ENCODE results near the gene PBX1. TPM values are rescaled to one million over a fixed set of nuclear protein-coding genes. Genes with fewer than 3 reads are reported as not detected.

Gene PBX1
- total RNA-seq, 1 donor from 2014 or later = 44.2 TPM

DNA sequence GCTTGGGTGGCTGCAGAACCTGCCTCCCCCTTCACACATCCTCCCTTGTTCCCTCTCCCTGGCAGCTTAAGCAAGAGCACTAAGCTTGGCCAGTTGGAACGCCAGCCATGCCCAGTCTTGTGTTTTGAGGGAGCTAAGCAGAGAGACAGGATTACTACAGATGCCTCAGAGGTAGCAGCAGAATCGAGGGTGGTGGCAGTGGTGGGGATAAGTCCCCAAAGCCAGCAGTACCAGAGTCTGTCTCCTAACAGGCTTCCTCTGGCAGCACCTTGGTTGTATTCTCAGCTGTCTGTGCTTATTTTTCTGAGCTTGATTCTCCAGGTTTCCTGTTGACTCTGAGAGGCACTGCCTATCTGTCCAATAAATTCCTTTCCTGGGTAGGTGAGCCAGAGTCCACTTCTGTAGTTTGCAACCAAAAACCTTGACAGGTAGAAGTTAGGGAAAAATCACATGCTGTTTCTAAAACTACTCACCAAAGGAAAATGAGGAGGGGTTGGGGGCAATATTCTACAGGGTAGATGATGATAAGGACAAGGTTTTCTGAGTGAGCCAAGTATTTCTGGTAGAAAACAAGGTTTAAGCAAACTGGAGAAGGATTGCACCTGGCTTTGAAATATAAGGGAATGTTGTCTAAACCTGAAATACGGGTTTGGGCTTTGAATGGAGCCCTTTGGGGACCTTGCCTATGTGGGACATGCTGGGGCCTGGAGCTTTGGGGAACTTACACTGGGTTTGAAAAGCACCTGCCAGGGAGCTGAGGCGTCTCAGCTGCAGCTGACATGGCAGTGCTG is 100.8 kb downstream of the PBX1 start:
- no peaks in the 10 kb centered on the region for H3K27me3 Mint-ChIP-seq (ENCODE audit: unreplicated experiment)
- DNase-seq (ENCODE audit: low spot score) = no peak
- H3K4me1 Mint-ChIP-seq (ENCODE audit: unreplicated experiment) = peaks cover 22% of the 10 kb centered on the region
- H3K4me3 Mint-ChIP-seq (ENCODE audit: unreplicated experiment) = no peak overlapping the region
- TF ChIP-seq, protein P1, sequence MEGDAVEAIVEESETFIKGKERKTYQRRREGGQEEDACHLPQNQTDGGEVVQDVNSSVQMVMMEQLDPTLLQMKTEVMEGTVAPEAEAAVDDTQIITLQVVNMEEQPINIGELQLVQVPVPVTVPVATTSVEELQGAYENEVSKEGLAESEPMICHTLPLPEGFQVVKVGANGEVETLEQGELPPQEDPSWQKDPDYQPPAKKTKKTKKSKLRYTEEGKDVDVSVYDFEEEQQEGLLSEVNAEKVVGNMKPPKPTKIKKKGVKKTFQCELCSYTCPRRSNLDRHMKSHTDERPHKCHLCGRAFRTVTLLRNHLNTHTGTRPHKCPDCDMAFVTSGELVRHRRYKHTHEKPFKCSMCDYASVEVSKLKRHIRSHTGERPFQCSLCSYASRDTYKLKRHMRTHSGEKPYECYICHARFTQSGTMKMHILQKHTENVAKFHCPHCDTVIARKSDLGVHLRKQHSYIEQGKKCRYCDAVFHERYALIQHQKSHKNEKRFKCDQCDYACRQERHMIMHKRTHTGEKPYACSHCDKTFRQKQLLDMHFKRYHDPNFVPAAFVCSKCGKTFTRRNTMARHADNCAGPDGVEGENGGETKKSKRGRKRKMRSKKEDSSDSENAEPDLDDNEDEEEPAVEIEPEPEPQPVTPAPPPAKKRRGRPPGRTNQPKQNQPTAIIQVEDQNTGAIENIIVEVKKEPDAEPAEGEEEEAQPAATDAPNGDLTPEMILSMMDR (IDR thresholded peaks at IDR 0.05; ENCODE audit: unreplicated experiment) = no peak
- H3K36me3 Mint-ChIP-seq (ENCODE audit: low read depth, unreplicated experiment) = peaks cover 5% of the 10 kb centered on the region
- H3K9me3 Mint-ChIP-seq (ENCODE audit: unreplicated experiment) = no peaks in the 10 kb centered on the region
- no peak overlapping the region for H3K27ac Mint-ChIP-seq (ENCODE audit: unreplicated experiment)

DNA sequence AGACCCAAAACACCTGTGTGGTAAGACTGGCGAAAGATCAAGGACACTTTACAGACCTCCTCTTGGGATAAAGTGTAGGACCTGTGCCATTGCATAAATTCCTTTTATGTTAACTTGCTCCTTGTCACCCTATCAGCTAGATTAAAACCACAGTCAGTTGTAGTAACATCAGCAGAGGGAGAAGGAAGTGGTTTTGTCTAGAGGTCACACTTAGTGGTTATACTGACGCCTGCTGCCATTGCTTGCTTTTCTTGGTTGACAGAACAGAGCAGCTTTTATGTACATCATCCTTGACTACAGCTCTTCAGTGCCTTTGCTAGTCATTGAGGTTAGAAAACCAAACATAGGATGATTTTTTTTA is 101.4 kb downstream of the PBX1 start:
- Mint-ChIP-seq H3K9me3 (ENCODE audit: unreplicated experiment) (no peaks in the 10 kb centered on the region), H3K36me3 (ENCODE audit: low read depth, unreplicated experiment) (peaks cover 5% of the 10 kb centered on the region), H3K27me3 (ENCODE audit: unreplicated experiment) (no peaks in the 10 kb centered on the region), H3K27ac (ENCODE audit: unreplicated experiment) (no peak overlapping the region), H3K4me1 (ENCODE audit: unreplicated experiment) (peaks cover 22% of the 10 kb centered on the region), H3K4me3 (ENCODE audit: unreplicated experiment) (no peak overlapping the region)
- DNase-seq (ENCODE audit: low spot score) = no peak
- TF ChIP-seq, protein P1 (IDR thresholded peaks at IDR 0.05; ENCODE audit: unreplicated experiment) = no peak

DNA sequence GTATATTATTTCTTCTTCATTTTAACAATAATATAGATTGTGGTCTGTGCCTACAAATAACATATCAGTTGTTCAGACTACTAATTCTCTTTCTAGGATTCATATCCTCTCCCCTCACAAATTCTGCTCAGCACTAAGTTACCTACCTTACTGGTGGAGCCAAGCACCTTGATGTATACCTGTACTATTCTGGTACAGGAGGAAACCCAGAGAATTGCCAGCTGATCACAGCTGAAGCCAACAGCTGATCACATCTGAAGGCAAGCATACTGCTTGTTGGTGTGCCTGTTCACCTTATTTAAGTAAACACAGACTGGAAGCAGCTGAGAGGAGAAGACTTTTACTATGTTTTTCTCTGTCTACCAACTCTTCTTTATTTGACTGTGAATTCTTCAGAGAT is 101.8 kb downstream of the PBX1 start:
- no peaks in the 10 kb centered on the region for H3K9me3 Mint-ChIP-seq (ENCODE audit: unreplicated experiment)
- TF ChIP-seq, protein P1 (IDR thresholded peaks at IDR 0.05; ENCODE audit: unreplicated experiment) = no peak
- H3K27ac Mint-ChIP-seq (ENCODE audit: unreplicated experiment) = no peak overlapping the region
- H3K27me3 Mint-ChIP-seq (ENCODE audit: unreplicated experiment) = no peaks in the 10 kb centered on the region
- H3K4me1 Mint-ChIP-seq (ENCODE audit: unreplicated experiment) = peaks cover 22% of the 10 kb centered on the region
- no peak for DNase-seq (ENCODE audit: low spot score)
- H3K4me3 Mint-ChIP-seq (ENCODE audit: unreplicated experiment) = no peak overlapping the region
- peaks cover 5% of the 10 kb centered on the region for H3K36me3 Mint-ChIP-seq (ENCODE audit: low read depth, unreplicated experiment)

DNA sequence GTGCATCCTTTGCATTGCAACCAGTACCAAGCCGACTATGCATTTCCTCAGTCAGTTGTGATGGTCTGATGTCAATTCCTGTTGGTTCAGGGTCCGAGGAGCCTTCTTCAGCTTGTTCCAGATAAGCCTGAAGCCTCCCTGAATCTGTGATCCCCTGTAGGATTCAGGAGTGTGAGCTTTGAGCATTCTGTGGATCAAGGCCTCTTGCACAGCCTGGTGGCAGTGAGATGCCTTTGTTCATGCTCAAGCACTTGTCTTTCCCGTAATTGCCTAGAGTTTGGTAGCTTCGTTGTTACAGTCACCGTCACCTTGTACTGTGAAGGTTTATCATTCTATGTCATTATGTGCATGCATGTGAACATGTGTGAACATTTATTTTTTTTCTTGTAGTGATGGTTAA is 103.5 kb downstream of the PBX1 start:
- H3K4me3 Mint-ChIP-seq (ENCODE audit: unreplicated experiment) = no peak overlapping the region
- no peak overlapping the region for H3K27ac Mint-ChIP-seq (ENCODE audit: unreplicated experiment)
- peaks cover 22% of the 10 kb centered on the region for H3K4me1 Mint-ChIP-seq (ENCODE audit: unreplicated experiment)
- peaks cover 5% of the 10 kb centered on the region for H3K36me3 Mint-ChIP-seq (ENCODE audit: low read depth, unreplicated experiment)
- DNase-seq (ENCODE audit: low spot score) = no peak
- no peaks in the 10 kb centered on the region for H3K9me3 Mint-ChIP-seq (ENCODE audit: unreplicated experiment)
- H3K27me3 Mint-ChIP-seq (ENCODE audit: unreplicated experiment) = no peaks in the 10 kb centered on the region
- TF ChIP-seq, protein P1 (IDR thresholded peaks at IDR 0.05; ENCODE audit: unreplicated experiment) = no peak

DNA sequence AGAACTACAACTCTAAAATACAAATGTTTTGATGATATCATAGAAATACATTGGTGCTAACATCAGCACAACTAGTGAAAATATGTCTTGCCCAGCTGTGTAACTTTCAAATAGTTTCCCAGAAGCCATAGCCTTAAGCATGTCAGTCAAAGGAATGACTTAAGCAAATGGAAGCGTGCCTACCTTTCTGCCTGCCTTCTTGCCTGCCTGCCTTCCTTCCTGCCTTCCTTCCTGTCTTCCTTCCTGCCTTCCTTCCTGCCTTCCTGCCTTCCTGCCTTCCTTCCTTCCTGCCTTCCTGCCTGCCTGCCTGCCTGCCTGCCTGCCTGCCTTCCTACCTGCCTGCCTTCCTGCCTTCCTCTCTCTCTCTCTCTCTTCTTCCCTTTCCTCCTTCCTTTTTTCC is 104.0 kb downstream of the PBX1 start:
- peaks cover 22% of the 10 kb centered on the region for H3K4me1 Mint-ChIP-seq (ENCODE audit: unreplicated experiment)
- DNase-seq (ENCODE audit: low spot score) = no peak
- H3K27me3 Mint-ChIP-seq (ENCODE audit: unreplicated experiment) = no peaks in the 10 kb centered on the region
- H3K36me3 Mint-ChIP-seq (ENCODE audit: low read depth, unreplicated experiment) = peaks cover 5% of the 10 kb centered on the region
- no peaks in the 10 kb centered on the region for H3K9me3 Mint-ChIP-seq (ENCODE audit: unreplicated experiment)
- no peak overlapping the region for H3K4me3 Mint-ChIP-seq (ENCODE audit: unreplicated experiment)
- H3K27ac Mint-ChIP-seq (ENCODE audit: unreplicated experiment) = no peak overlapping the region
- TF ChIP-seq, protein P1 (IDR thresholded peaks at IDR 0.05; ENCODE audit: unreplicated experiment) = no peak
